HG03039 (cell line): ENCODE data around the gene UGDH.
"Not testable (repeated sequence)": the region's sequence is repeated elsewhere in the genome, so short reads cannot be mapped to it uniquely, and the experiment has no call there.

Experiments
- ATAC-seq: cut with Tn5 transposase; IDR thresholded peaks from one replicate; pipeline ENCODE4 v1.9.1; 2021; ENCODE audit warnings: mild to moderate bottlenecking, moderate library complexity; ENCODE audit not compliant: unreplicated experiment

Gene UGDH

GRCh38 chr4:39497909-39498726 lies 29.1 kb downstream of the UGDH start:
- ATAC-seq, result no peak

DNA sequence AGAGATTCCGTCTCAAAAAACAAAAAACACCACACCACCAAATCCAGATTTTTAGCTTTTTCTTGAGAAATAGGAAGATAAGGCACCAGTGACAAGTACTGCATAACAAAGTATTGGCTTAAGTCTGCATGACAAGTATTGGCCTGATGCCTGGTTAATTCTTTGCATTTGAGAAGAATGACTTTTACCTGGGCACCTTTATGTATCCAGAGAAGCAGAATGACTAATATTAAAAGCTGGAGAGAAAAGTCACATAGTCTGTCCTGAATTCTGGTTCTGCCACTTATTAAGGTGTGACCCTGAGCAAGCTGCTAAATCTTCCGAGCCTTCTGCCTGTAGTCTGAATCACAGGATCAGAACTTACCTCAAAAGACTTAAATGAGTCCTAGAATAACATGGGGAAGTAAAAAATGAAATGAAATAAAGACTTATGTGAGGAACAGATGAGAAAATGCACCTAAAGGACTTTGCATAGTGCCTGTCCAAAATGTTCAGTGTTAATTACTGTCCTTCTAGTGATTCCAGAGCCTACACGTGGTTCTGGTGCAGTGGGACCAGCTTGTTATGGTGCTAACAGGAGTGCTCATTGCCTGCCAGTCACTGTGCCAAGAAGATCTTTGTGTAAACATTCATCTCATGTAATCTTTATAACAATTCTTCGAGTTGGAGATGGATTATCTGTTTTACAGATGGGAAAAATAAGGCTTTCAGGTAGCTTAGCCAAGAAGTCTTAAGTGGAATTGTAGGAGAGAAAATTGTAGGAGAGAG lies 31.6 kb downstream of the UGDH start:
- ATAC-seq, result no peak

DNA sequence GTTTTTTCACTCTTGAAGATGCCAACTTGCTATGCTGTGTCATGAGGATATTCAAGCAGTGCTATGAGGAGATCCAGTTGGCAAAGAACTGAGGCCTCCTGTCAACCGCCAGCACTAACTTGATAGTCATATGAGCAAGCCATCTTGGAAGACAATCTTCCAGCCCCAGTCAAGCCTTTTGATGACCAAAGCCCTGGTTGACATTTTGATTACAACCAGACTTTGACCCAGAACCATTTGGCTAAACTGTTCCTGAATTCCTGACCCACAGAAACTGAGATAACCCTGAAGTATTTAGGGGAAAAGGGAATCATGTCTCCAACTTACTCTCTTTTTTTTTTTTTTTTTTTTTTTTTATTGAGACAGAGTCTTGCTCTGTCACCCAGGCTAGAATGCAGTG lies 32.9 kb downstream of the UGDH start:
- ATAC-seq, result no peak

GRCh38 chr4:39490322-39490721 lies 36.9 kb downstream of the UGDH start:
- no peak for ATAC-seq

DNA sequence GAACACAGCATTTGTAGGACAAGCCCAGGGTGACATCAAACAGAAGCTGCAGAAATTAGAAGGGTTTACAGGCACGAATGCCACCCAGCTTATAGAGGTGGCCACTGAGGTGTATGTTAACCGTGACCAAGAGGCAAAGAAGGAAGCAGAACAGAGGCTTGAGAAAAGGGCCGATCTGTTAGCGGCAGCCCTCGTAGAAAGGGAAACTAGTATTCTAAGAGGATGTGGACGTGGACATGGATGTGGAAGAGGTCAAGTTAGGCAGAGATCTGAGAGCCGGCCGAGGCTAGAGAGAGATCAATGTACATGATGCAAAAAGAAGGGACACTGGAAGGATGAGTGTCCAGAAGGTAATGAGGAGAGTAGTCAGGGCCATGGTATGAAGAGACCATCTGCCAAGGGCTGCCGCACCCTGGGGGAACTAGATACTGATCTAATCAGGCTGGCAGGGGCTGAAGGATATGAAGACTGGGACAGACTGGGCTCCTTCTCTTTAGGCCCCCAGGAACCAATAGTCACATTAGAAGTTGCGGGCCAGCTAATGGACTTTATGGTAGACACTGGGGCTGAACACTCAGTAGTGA lies 40.9 kb downstream of the UGDH start:
- no peak for ATAC-seq

DNA sequence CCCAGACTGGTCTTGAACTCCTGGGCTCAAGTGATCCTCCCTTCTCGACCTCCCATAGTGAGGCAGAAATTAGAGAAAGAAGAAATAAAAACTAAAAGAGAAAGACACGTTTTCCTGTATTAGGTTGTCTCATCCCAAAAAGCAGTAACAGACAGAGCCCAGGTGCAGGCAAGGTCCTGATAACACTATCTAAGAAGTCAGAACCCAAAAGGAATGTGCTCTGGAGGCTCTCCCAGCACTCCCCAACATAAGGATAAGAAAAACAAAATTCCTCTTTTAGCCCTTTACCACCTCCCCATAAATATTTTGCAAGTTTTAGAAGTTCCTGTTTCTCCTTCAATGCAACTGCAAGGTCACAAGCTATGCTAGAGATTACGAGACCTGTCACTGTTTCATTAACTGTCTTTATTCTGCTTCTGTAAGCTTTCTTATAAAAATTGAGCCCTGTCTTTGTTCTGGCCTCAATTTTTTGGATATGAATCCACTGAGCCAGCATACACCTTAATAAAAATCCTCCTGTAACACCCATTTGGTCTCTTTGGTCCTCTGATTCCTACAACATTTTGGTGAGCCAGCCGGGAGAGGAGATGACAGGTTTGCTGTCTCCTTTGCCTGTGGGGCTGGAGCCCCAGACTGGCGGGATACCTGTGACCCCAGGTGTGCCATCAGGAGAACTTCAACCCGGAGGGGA lies 42.5 kb downstream of the UGDH start:
- no peak for ATAC-seq

DNA sequence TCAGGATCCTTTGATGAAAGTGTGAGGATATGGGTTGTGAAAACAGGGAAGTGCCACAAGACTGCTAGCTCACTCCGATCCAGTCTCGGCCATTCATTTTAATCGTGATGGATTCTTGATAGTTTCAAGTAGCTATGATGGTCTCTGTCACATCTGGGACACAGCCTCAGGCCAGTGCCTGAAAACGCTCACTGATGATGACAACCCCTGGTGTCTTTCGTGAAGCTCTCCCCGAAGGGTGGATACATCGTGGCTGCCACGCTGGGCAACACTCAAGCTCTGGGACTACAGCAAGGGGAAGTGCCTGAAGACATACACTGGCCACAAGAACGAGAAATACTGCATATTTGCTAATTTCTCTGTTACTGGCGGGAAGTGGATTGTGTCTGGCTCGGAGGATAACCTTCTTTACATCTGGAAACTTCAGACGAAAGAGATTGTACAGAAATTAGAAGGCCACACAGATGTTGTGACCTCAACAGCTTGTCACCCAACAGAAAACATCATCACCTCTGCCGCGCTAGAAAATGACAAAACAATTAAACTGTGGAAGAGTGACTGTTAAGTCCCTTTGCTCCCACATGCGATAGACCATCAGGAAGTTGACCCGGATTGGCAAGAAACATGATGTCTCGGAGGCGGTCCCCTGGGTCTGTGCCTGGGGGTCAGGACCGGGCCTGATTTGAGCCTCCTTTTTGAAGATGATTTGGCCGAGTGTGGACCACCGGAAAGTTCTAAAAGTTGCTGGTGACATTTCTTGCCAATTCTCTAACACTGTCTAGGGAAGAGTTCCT lies 46.1 kb downstream of the UGDH start:
- no peak for ATAC-seq

- no peak for ATAC-seq
These were observed 47.0 kb downstream of the UGDH start for GRCh38 chr4:39480251-39480650.

- no peak for ATAC-seq
These were observed 50.9 kb downstream of the UGDH start for GRCh38 chr4:39476187-39476895.

- ATAC-seq, result no peak
These were observed 54.8 kb downstream of the UGDH start for GRCh38 chr4:39472396-39472795.

DNA sequence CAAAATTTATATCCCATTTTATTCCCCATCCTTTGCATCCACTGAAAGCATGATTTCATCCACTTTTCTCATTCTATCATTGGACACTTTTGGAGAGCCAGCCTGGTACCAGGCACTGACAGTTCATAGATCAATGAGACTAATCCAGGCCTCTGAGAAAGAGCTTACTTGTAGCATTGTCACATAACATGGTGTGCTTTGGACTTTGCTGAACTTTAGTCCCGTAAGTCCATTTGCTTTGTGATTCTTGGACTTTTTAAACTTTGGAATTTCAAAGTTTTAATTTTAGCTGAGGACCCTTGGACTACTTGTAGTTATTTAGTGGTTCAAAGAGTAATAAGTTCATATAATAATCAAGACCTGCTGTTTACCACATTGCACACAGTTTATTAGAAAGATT lies 56.8 kb downstream of the UGDH start:
- no peak for ATAC-seq

DNA sequence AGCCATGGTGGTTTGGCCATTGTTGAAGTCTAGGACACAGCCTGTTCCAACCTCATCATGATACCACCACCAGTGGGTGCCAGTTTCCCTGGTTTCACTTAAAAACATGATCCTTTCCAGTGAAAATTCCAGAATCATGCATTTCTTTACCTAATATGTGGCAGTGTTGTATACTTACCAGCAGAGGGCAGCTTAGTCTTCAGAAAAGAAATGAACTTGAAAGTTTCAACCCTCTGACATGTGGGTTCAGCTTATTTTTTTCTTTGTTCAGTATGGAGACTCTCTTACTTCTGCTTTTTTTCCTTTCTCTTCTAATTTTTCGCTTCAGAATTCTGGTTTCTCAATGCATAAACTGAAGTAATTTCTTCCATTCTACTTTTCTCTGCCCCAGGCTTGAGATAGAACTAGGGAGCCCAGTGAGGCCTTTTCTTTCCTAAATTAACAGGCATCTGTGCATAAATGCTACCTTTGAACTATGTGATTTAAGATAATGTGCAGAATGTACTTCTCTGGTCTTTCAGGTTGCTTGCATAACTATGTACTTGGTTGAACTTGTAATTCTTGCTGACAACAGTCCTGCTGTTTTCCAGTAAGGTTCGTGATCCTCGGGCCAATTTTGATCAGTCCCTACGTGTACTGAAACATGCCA lies 57.7 kb downstream of the UGDH start:
- ATAC-seq, result peak; percentile 75

GRCh38 chr4:39467464-39467863 lies 59.8 kb downstream of the UGDH start:
- ATAC-seq, result no peak

GRCh38 chr4:39466747-39467146 lies 60.5 kb downstream of the UGDH start:
- ATAC-seq, result no peak

- no peak for ATAC-seq
These were observed 62.2 kb downstream of the UGDH start for GRCh38 chr4:39464886-39465501.

DNA sequence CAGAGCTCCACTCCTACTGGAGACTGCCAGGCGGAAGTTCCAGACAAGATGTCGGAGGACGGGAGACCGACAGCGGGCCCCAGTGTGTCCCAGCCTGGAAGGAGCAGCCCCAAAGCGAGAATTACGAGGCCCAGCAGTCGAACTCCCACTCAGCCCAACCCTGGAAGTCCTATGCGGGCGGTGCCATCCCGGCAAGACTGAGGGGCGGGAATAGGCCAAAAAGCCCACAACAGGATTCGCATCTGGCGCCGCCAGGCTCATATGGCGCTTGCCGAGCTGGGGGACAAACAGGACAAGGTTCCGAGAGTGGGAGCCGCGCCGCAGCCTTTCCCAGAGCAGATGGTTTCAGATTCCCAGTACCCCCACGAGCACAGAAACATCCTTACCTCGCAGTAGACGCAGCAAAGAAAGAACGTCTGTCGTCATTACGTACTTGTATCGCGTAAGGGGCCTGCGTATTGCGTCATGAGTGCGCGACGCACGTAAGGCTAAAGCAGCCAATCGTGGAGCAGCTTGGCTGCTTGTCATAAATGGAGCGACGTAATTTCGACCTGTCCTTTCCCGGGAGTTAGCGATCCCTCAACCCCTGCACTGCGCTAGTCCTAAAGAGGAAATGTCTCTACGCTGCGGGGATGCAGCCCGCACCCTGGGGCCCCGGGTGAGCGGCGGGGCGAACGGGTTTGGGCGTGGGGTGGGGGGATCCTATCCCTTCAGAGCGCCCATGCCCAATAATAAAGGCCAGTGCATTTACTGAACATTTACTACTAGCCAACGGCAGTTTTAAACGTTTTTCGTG lies 68.5 kb downstream of the UGDH start, which contains the start of the genes LIAS and RPL9:
Gene LIAS (plus strand): TSS at position 552 of the 796 bp plus-strand sequence. CDS start 62 bp downstream, at position 614.
Gene RPL9 (minus strand): TSS at position 418 of the 796 bp plus-strand sequence. CDS start 483 bp downstream, outside the sequence.
- peak; percentile 86 for ATAC-seq

DNA sequence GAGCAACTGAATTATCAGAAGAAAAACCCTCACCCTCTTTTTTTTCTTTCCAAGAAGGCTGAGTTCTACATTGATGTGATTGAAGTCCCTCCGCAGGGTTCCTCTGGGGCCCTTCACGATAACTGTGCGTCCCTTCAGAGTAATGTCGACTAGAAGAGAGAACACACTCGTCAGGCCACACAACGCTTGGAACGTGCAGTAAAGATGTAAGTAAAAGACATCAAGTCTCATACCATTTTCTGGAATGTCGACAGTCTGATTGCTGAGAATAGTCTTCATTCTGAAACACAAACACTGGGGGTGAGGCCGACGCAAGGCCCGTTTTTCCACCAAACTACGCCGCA lies 69.1 kb downstream of the UGDH start:
- not testable (repeated sequence) for ATAC-seq
